HUES48 (cell line): ENCODE measurements around the gene ACAP1.

Source experiments
- H3K27ac ChIP-seq: one replicate; pipeline ENCODE4 v1.7.0; 2013; ENCODE audit warnings: low read depth, low read length, inconsistent platforms
- H3K27me3 ChIP-seq: 2 replicates; pipeline ENCODE4 v1.6.1; 2013; ENCODE audit warnings: mild to moderate bottlenecking, low read length; ENCODE audit not compliant: control insufficient read depth, insufficient read depth
- H3K36me3 ChIP-seq: 2 replicates; pipeline ENCODE4 v1.6.1; 2013; ENCODE audit warnings: low read length; ENCODE audit not compliant: control insufficient read depth, insufficient read depth
- H3K4me1 ChIP-seq: 2 replicates; pipeline ENCODE4 v1.6.1; 2013; ENCODE audit warnings: mild to moderate bottlenecking, low read length; ENCODE audit not compliant: control insufficient read depth, insufficient read depth
- H3K4me3 ChIP-seq: 2 replicates; pipeline ENCODE4 v1.5.1; 2013; ENCODE audit warnings: mild to moderate bottlenecking, low read depth, low read length
- H3K9ac ChIP-seq: 2 replicates; pipeline ENCODE4 v1.6.1; 2013; ENCODE audit warnings: mild to moderate bottlenecking, low read depth, low read length, moderate library complexity
- H3K9me3 ChIP-seq: 2 replicates; pipeline ENCODE4 v1.6.1; 2013; ENCODE audit warnings: low read length; ENCODE audit not compliant: control insufficient read depth, insufficient read depth

Gene ACAP1

DNA sequence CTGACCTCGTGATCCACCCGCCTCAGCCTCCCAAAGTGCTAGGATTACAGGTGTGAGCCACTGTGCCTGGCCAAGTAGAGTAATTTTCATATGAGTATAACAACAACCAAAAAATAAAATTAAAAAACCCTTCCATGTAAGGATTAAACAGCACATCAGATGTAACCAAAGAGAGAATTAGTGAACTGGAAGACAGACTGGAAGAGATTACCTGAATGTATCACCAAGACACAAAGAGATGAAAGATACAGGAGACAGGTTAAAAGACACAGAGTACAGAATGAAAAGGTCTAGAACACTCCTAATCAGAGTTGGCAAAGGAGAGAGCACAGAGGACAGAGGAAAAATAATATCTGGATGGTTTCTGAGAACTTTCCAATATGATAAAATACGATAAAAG is 42.8 kb downstream of the ACAP1 start:
- no peak overlapping the region for H3K9ac ChIP-seq
- H3K9me3 ChIP-seq: no peaks in the 10 kb centered on the region
- H3K4me3 ChIP-seq: no peak overlapping the region
- H3K27ac ChIP-seq: no peak overlapping the region
- H3K27me3 ChIP-seq: peaks cover 45% of the 10 kb centered on the region
- no peaks in the 10 kb centered on the region for H3K36me3 ChIP-seq
- peaks cover 5% of the 10 kb centered on the region; the same call in 1 of the 2 replicates for H3K4me1 ChIP-seq

GRCh38 chr17:7380321-7380720 is 44.0 kb downstream of the ACAP1 start:
- H3K36me3 ChIP-seq: no peaks in the 10 kb centered on the region
- peaks cover 12% of the 10 kb centered on the region; the same call in 1 of the 2 replicates for H3K4me1 ChIP-seq
- H3K9me3 ChIP-seq: no peaks in the 10 kb centered on the region
- no peak overlapping the region for H3K27ac ChIP-seq
- H3K27me3 ChIP-seq: peaks cover 45% of the 10 kb centered on the region
- no peak overlapping the region for H3K9ac ChIP-seq
- H3K4me3 ChIP-seq: peak overlapping the region; percentile 59

GRCh38 chr17:7380855-7381683 is 44.7 kb downstream of the ACAP1 start, which contains the start of gene TNK1:
Gene TNK1 (plus strand): TSS chr17:7381089. CDS start chr17:7382927, 1,838 bp downstream.
- Histone ChIP-seq H3K4me3 (peak within 1 kb of the TSS; percentile 59), H3K9ac (no peak within 1 kb of the TSS)

DNA sequence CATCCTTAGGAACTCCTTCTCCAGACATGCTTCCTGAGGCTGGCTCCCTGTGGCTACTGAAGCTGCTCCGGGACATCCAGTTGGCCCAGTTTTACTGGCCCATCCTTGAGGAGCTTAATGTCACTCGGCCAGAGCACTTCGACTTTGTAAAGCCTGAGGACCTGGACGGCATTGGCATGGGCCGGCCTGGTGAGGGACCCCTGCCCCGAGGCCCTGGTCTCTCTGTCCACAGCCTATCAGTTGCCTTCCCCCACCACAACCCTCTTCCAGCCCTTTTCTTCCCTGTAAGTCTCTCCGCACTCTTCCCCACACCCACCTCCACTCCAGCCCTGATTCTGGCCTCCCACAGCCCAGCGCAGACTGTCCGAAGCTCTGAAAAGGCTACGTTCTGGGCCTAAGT is 46.6 kb downstream of the ACAP1 start:
- H3K27me3 ChIP-seq: peaks cover 45% of the 10 kb centered on the region
- peaks cover 6% of the 10 kb centered on the region for H3K36me3 ChIP-seq
- H3K4me3 ChIP-seq: no peak overlapping the region

More at GRCh38 chr17:7380855-7381683, 44.7 kb downstream of the ACAP1 start, which contains the start of gene TNK1:
- Histone ChIP-seq H3K9me3 (no peaks in the 10 kb centered on the region), H3K36me3 (no peaks in the 10 kb centered on the region), H3K4me1 (peaks cover 12% of the 10 kb centered on the region; the same call in 1 of the 2 replicates), H3K27ac (no peak within 1 kb of the TSS), H3K27me3 (peaks cover 45% of the 10 kb centered on the region)

GRCh38 chr17:7383371-7383741 is 47.0 kb downstream of the ACAP1 start:
- Histone ChIP-seq H3K27ac (no peak overlapping the region), H3K9ac (no peak overlapping the region), H3K36me3 (peaks cover 11% of the 10 kb centered on the region), H3K27me3 (peaks cover 45% of the 10 kb centered on the region), H3K4me3 (peak overlapping the region; percentile 64), H3K4me1 (peaks cover 12% of the 10 kb centered on the region; the same call in 1 of the 2 replicates), H3K9me3 (no peaks in the 10 kb centered on the region)

More for the DNA sequence above, 46.6 kb downstream of the ACAP1 start:
- Histone ChIP-seq H3K4me1 (peaks cover 12% of the 10 kb centered on the region; the same call in 1 of the 2 replicates), H3K27ac (no peak overlapping the region), H3K9me3 (no peaks in the 10 kb centered on the region), H3K9ac (no peak overlapping the region)

GRCh38 chr17:7383742-7384488 is 47.6 kb downstream of the ACAP1 start:
- Histone ChIP-seq H3K36me3 (peaks cover 16% of the 10 kb centered on the region), H3K27ac (no peak overlapping the region), H3K4me3 (peak overlapping the region; percentile 64), H3K9ac (peak overlapping the region; percentile 43; the same call in 1 of the 2 replicates), H3K9me3 (no peaks in the 10 kb centered on the region), H3K4me1 (peaks cover 12% of the 10 kb centered on the region; the same call in 1 of the 2 replicates), H3K27me3 (peaks cover 45% of the 10 kb centered on the region)

GRCh38 chr17:7384489-7385081 is 48.3 kb downstream of the ACAP1 start:
- no peak overlapping the region for H3K27ac ChIP-seq
- H3K4me1 ChIP-seq: peaks cover 12% of the 10 kb centered on the region; the same call in 1 of the 2 replicates
- peak overlapping the region; percentile 43; the same call in 1 of the 2 replicates for H3K9ac ChIP-seq
- H3K4me3 ChIP-seq: peak overlapping the region; percentile 64
- no peaks in the 10 kb centered on the region for H3K9me3 ChIP-seq
- H3K27me3 ChIP-seq: peaks cover 40% of the 10 kb centered on the region
- H3K36me3 ChIP-seq: peaks cover 23% of the 10 kb centered on the region

GRCh38 chr17:7388856-7389255 is 52.5 kb downstream of the ACAP1 start:
- H3K27ac ChIP-seq: no peak overlapping the region
- H3K4me3 ChIP-seq: no peak overlapping the region
- H3K27me3 ChIP-seq: peaks cover 1% of the 10 kb centered on the region; the same call in 1 of the 2 replicates
- H3K4me1 ChIP-seq: peaks cover 12% of the 10 kb centered on the region
- no peaks in the 10 kb centered on the region for H3K9me3 ChIP-seq
- H3K9ac ChIP-seq: no peak overlapping the region
- H3K36me3 ChIP-seq: peaks cover 52% of the 10 kb centered on the region

DNA sequence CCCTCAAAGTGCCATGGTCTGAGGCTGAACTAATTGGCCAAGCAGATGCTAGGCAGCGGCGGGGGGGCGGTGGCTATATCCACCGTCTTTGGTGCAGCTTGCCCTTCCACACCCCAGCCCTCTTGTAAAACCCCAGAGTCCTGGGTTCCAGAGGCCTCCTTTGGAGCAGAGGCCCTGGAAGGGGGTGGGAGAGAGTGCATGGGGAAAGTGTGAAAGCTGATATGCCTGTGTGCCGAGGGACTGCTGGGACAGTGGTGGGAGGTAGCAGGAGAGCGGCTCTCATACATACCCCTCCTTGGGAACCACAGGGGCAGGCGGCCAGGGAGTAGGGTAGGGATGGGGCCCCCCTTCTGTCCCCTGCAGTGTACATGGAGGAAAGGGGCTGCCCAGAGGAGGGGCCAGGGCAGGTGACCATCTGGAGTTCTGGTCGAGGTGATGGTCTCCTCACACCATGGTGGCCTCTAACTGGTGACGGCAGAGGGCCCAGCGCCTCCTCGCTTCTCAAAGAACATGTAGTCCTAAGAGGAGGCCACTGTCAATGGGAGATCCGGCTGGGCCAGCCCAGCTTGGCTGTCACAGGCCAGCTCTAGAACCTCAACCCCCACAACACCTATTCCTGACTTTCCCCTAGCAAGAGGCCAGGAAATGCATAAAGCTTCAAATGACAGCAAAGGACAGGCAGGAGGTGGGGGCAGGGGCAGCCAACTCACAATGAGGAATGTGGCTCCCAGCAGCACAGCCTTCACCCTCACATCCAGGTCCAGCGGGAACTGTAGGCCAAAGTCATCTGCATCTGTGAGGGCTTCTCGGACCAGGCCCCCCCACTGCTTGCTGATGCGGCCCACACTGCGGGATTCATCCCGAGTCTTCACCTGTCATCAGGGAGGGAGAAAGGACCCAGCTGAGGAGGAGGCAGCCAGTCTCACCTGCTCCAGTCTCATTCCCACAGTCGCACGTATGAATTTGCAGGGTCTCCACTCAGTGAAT is 53.9 kb downstream of the ACAP1 start:
- Histone ChIP-seq H3K36me3 (peaks cover 52% of the 10 kb centered on the region), H3K27ac (no peak overlapping the region), H3K27me3 (no peaks in the 10 kb centered on the region), H3K9ac (no peak overlapping the region), H3K9me3 (no peaks in the 10 kb centered on the region), H3K4me1 (peaks cover 5% of the 10 kb centered on the region; the same call in 1 of the 2 replicates), H3K4me3 (no peak overlapping the region)

- Histone ChIP-seq H3K9me3 (no peaks in the 10 kb centered on the region), H3K4me1 (peaks cover 5% of the 10 kb centered on the region; the same call in 1 of the 2 replicates), H3K36me3 (peaks cover 52% of the 10 kb centered on the region), H3K9ac (no peak overlapping the region), H3K27ac (no peak overlapping the region), H3K4me3 (no peak overlapping the region), H3K27me3 (no peaks in the 10 kb centered on the region)
These were observed 55.0 kb downstream of the ACAP1 start for GRCh38 chr17:7391307-7391706.
